NT2/D1 (cell line): ENCODE results near the gene CFAP47.

Experiments
- SUZ12 ChIP-seq: IDR thresholded peaks from 2 replicates; pipeline ENCODE4 v1.6.1; 2011; ENCODE audit not compliant: insufficient read length, insufficient read depth; ENCODE audit errors: extremely low read depth
- YY1 ChIP-seq: IDR thresholded peaks from 2 replicates; pipeline ENCODE4 v1.6.1; 2011; ENCODE audit not compliant: insufficient read length, insufficient read depth
- ZNF274 ChIP-seq: IDR thresholded peaks from 2 replicates; pipeline ENCODE4 v1.6.1; 2011; ENCODE audit warnings: mild to moderate bottlenecking, low read depth, low read length

- no peak for TF ChIP-seq YY1
- no peak for TF ChIP-seq ZNF274
- no peak for TF ChIP-seq SUZ12
Measured at GRCh38 chrX:36422368-36422767, 502.8 kb downstream of the CFAP47 start.
